HepG2 (cell line): ENCODE results near the gene BCAT1. TPM values are rescaled to one million over a fixed set of nuclear protein-coding genes. Genes with fewer than 3 reads are reported as not detected.

Source experiments
- EHMT2 ChIP-seq: fragments of 200-600 bp; sonication (generic); IDR thresholded peaks from 2 replicates; pipeline ENCODE4 v1.7.0; 2017; ENCODE audit warnings: antibody characterized with exemption, low read depth, low read length, borderline replicate concordance
- FOXC1 ChIP-seq: sonication (generic); formaldehyde crosslinking; IDR thresholded peaks from 2 replicates; pipeline ENCODE4 v1.8.0; 2022; ENCODE audit warnings: mild to moderate bottlenecking, missing genetic modification reagents, borderline replicate concordance
- GATAD1 ChIP-seq: IDR thresholded peaks from 2 replicates; pipeline ENCODE4 v1.6.1; 2016; ENCODE audit warnings: missing genetic modification reagents, missing compliant biosample characterization
- MED1 ChIP-seq: sonication (generic); formaldehyde crosslinking; IDR thresholded peaks from 2 replicates; pipeline ENCODE4 v1.4.0; 2020; ENCODE audit warnings: missing genetic modification reagents
- NFE2L2 ChIP-seq: fragments of 150-350 bp; IDR thresholded peaks from 2 replicates; pipeline ENCODE4 v1.6.1; 2014; ENCODE audit warnings: low read length
- NRL ChIP-seq: sonication (generic); formaldehyde crosslinking; IDR thresholded peaks from 2 replicates; pipeline ENCODE4 v1.5.0; 2020; ENCODE audit warnings: missing genetic modification reagents, mild to moderate bottlenecking, moderate library complexity, borderline replicate concordance
- RFXANK ChIP-seq: IDR thresholded peaks from 2 replicates; pipeline ENCODE4 v1.6.1; 2016
- RXRA ChIP-seq: sonication (generic); formaldehyde crosslinking; IDR thresholded peaks from 2 replicates; pipeline ENCODE4 v1.5.1; 2020; ENCODE audit warnings: missing genetic modification reagents
- SMC3 ChIP-seq: IDR thresholded peaks from 2 replicates; pipeline ENCODE4 v1.6.1; 2011; ENCODE audit warnings: low read length, improper control_type of control experiment
- SRSF1 ChIP-seq: fragments of 200-400 bp; formaldehyde crosslinking; optimal IDR thresholded peaks from 2 replicates; pipeline ENCODE3; 2017; ENCODE audit warnings: mild to moderate bottlenecking, low read depth, low read length, moderate library complexity
- ZFP82 ChIP-seq: sonication (generic); formaldehyde crosslinking; IDR thresholded peaks from 2 replicates; pipeline ENCODE4 v1.5.1; 2020; ENCODE audit warnings: mild to moderate bottlenecking, missing genetic modification reagents, borderline replicate concordance
- ZNF367 ChIP-seq: sonication (generic); formaldehyde crosslinking; IDR thresholded peaks from 2 replicates; pipeline ENCODE4 v1.4.0; 2020; ENCODE audit warnings: missing genetic modification reagents, borderline replicate concordance
- ZNF879 ChIP-seq: sonication (generic); formaldehyde crosslinking; IDR thresholded peaks from 2 replicates; pipeline ENCODE4 v1.8.1; 2023; ENCODE audit warnings: missing genetic modification reagents
- polyA plus RNA-seq, 8 experiments: library from polyadenylated mRNA; depleted of rRNA in 3 of 8; stranded (reverse) in 7 of 8; unstranded in 1 of 8; fragments of >200 nt; fragmentation: Illumina TruSeq in 4 of 8; extraction: Trizol in 4 of 8; gene quantifications; 2 replicates each; pipeline versions ENCODE4 v1.2.1 to v1.2.3, GENCODE V29; 2011 to 2016; ENCODE audit warnings: low read depth in 4 of 8, missing spikeins in 1 of 8, mixed read lengths in 1 of 8; ENCODE audit not compliant: insufficient read depth in 1 of 8
- total RNA-seq, 5 experiments: library from RNA; depleted of rRNA; stranded (reverse); fragments of >200 nt; fragmentation: Illumina TruSeq; extraction: Trizol; gene quantifications; 2 replicates each; pipeline ENCODE4 v1.2.3, GENCODE V29; 2016; ENCODE audit warnings: low read depth in 1 of 5
- TF ChIP-seq, protein P1 (sequence below): sonication (generic); formaldehyde crosslinking; IDR thresholded peaks from 2 replicates; pipeline ENCODE4 v1.9.0; 2021; ENCODE audit warnings: missing genetic modification reagents, borderline replicate concordance
- TF ChIP-seq, protein P2 (sequence below), 2 experiments: fragments of 450-650 bp in 1 of 2; sonication (generic) in 1 of 2; formaldehyde crosslinking; IDR thresholded peaks; 2 replicates each; pipeline versions ENCODE4 v1.5.0 to v1.8.0; 2020 to 2022; ENCODE audit warnings: mild to moderate bottlenecking in 1 of 2, missing genetic modification reagents in 1 of 2
- TF ChIP-seq, protein P3 (sequence below): sonication (generic); formaldehyde crosslinking; IDR thresholded peaks from 2 replicates; pipeline ENCODE4 v1.4.0; 2020; ENCODE audit warnings: missing genetic modification reagents
- TF ChIP-seq, protein P4 (sequence below): sonication (generic); formaldehyde crosslinking; IDR thresholded peaks from 2 replicates; pipeline ENCODE4 v1.5.0; 2020; ENCODE audit warnings: mild to moderate bottlenecking, missing genetic modification reagents
- TF ChIP-seq, protein P5 (sequence below): sonication (generic); formaldehyde crosslinking; IDR thresholded peaks from 2 replicates; pipeline ENCODE4 v1.4.0; 2020; ENCODE audit warnings: low read depth, mild to moderate bottlenecking, missing genetic modification reagents
- TF ChIP-seq, protein P6 (sequence below): sonication (generic); formaldehyde crosslinking; IDR thresholded peaks from 2 replicates; pipeline ENCODE4 v1.4.0; 2020; ENCODE audit warnings: missing genetic modification reagents

Gene BCAT1
- total and polyA plus RNA-seq, 2 of the 13 experiments (the other 11 are each of a cell fraction or from before 2014, with no cell fraction given): 8.0 to 75.5 TPM

DNA sequence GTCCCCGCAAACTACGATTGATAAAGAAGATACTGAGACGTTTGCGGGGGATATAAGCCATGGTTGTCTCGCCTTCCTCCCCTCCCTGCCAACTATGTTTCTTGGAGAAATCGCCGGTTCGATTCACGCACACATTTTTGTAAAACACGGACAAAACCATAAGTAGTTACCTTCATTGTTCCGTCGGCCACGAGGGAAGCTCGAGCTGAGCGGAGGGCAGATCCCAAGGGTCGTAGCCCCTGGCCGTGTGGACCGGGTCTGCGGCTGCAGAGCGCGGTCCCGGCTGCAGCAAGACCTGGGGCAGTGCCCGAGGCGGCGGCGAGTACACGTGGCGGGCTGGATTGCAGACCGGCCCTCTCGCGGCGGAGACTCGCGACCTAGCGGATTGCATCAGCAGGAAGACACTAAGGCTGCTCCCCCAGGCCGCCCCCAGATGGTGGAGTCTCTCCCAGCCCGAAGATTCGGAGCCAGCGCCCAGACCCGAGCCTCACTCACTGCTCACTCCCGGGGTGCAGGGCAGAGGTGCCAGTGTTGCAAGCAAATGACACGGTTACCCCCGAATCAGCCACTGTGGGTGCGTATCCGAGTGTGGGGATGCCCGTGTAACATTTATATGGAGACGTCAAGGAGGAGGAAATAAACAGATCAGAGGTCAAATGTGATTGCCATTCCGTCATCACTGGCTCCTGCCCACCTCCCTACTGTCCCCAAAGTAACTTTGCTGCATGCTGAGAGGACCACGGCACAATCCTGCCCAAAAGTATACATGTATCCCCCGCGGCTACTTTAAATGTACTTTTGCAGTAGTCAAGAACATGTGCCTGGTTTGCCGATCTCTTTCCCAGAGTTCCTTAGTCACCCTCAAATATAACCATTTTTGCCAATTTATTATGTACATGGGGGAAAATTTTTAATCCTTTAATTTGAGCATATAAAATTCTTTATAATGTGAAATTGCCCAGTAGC is at the start of gene BCAT1 (continued):
- TF ChIP-seq, protein P1, sequence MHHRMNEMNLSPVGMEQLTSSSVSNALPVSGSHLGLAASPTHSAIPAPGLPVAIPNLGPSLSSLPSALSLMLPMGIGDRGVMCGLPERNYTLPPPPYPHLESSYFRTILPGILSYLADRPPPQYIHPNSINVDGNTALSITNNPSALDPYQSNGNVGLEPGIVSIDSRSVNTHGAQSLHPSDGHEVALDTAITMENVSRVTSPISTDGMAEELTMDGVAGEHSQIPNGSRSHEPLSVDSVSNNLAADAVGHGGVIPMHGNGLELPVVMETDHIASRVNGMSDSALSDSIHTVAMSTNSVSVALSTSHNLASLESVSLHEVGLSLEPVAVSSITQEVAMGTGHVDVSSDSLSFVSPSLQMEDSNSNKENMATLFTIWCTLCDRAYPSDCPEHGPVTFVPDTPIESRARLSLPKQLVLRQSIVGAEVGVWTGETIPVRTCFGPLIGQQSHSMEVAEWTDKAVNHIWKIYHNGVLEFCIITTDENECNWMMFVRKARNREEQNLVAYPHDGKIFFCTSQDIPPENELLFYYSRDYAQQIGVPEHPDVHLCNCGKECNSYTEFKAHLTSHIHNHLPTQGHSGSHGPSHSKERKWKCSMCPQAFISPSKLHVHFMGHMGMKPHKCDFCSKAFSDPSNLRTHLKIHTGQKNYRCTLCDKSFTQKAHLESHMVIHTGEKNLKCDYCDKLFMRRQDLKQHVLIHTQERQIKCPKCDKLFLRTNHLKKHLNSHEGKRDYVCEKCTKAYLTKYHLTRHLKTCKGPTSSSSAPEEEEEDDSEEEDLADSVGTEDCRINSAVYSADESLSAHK: no peak
- TF ChIP-seq SRSF1 (peak; percentile 42), EHMT2 (no peak), NRL (peak; percentile 97), ZNF879 (no peak), MED1 (0 out of 2 replicates have a peak, but pooled peaks have one; percentile 44), GATAD1 (CRISPR knock-in tag) (no peak), ZNF367 (CRISPR knock-in tag) (0 out of 2 replicates have a peak, but pooled peaks have one; percentile 24), RFXANK (CRISPR knock-in tag) (no peak), ZFP82 (no peak), SMC3 (no peak), FOXC1 (CRISPR knock-in tag) (peak; percentile 76; the same call in 1 of the 2 replicates), NFE2L2 (no peak), RXRA (CRISPR knock-in tag) (peak; percentile 46)
- TF ChIP-seq, protein P2, sequence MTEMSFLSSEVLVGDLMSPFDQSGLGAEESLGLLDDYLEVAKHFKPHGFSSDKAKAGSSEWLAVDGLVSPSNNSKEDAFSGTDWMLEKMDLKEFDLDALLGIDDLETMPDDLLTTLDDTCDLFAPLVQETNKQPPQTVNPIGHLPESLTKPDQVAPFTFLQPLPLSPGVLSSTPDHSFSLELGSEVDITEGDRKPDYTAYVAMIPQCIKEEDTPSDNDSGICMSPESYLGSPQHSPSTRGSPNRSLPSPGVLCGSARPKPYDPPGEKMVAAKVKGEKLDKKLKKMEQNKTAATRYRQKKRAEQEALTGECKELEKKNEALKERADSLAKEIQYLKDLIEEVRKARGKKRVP (CRISPR knock-in tag; IDR thresholded peaks at IDR 0.05): peak; percentile 86 to 100
- TF ChIP-seq, protein P3, sequence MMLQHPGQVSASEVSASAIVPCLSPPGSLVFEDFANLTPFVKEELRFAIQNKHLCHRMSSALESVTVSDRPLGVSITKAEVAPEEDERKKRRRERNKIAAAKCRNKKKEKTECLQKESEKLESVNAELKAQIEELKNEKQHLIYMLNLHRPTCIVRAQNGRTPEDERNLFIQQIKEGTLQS: peak; percentile 96
- TF ChIP-seq, protein P4, sequence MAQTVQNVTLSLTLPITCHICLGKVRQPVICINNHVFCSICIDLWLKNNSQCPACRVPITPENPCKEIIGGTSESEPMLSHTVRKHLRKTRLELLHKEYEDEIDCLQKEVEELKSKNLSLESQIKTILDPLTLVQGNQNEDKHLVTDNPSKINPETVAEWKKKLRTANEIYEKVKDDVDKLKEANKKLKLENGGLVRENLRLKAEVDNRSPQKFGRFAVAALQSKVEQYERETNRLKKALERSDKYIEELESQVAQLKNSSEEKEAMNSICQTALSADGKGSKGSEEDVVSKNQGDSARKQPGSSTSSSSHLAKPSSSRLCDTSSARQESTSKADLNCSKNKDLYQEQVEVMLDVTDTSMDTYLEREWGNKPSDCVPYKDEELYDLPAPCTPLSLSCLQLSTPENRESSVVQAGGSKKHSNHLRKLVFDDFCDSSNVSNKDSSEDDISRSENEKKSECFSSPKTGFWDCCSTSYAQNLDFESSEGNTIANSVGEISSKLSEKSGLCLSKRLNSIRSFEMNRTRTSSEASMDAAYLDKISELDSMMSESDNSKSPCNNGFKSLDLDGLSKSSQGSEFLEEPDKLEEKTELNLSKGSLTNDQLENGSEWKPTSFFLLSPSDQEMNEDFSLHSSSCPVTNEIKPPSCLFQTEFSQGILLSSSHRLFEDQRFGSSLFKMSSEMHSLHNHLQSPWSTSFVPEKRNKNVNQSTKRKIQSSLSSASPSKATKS (CRISPR knock-in tag): no peak
- TF ChIP-seq, protein P5, sequence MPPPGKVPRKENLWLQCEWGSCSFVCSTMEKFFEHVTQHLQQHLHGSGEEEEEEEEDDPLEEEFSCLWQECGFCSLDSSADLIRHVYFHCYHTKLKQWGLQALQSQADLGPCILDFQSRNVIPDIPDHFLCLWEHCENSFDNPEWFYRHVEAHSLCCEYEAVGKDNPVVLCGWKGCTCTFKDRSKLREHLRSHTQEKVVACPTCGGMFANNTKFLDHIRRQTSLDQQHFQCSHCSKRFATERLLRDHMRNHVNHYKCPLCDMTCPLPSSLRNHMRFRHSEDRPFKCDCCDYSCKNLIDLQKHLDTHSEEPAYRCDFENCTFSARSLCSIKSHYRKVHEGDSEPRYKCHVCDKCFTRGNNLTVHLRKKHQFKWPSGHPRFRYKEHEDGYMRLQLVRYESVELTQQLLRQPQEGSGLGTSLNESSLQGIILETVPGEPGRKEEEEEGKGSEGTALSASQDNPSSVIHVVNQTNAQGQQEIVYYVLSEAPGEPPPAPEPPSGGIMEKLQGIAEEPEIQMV: no peak
- TF ChIP-seq, protein P6, sequence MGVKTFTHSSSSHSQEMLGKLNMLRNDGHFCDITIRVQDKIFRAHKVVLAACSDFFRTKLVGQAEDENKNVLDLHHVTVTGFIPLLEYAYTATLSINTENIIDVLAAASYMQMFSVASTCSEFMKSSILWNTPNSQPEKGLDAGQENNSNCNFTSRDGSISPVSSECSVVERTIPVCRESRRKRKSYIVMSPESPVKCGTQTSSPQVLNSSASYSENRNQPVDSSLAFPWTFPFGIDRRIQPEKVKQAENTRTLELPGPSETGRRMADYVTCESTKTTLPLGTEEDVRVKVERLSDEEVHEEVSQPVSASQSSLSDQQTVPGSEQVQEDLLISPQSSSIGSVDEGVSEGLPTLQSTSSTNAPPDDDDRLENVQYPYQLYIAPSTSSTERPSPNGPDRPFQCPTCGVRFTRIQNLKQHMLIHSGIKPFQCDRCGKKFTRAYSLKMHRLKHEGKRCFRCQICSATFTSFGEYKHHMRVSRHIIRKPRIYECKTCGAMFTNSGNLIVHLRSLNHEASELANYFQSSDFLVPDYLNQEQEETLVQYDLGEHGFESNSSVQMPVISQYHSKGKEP: no peak
